ENCODE results near the gene TARBP1.

- TF ChIP-seq CTCF (conservative IDR thresholded peaks at IDR 0.05; ENCODE audit: low read depth, low read length) (no peak), RFX5 (IDR thresholded peaks at IDR 0.05; ENCODE audit: low read depth, low read length) (no peak), USF2 (IDR thresholded peaks at IDR 0.05; ENCODE audit: low read depth, low read length) (no peak), RAD21 (IDR thresholded peaks at IDR 0.05; ENCODE audit: low read length) (no peak), CEBPB (IDR thresholded peaks at IDR 0.05; ENCODE audit: low read depth, low read length) (no peak), NFE2L2 (IDR thresholded peaks at IDR 0.05; ENCODE audit: low read depth, low read length) (no peak), MAFK (IDR thresholded peaks at IDR 0.05; ENCODE audit: low read depth, low read length) (no peak), FOS (IDR thresholded peaks at IDR 0.05; ENCODE audit: low read depth, low read length) (no peak)
These were observed 38.6 kb downstream of the TARBP1 start for GRCh38 chr1:234440348-234440747.

Measured in IMR-90 (cell line).